HG03460 (cell line): ENCODE measurements around the gene XYLT1.
"Not testable (repeated sequence)": the region's sequence is repeated elsewhere in the genome, so short reads cannot be mapped to it uniquely, and the experiment has no call there.

Experiments
- ATAC-seq: cut with Tn5 transposase; IDR thresholded peaks from one replicate; pipeline ENCODE4 v1.9.1; 2021; ENCODE audit not compliant: unreplicated experiment

The XYLT1 gene

DNA sequence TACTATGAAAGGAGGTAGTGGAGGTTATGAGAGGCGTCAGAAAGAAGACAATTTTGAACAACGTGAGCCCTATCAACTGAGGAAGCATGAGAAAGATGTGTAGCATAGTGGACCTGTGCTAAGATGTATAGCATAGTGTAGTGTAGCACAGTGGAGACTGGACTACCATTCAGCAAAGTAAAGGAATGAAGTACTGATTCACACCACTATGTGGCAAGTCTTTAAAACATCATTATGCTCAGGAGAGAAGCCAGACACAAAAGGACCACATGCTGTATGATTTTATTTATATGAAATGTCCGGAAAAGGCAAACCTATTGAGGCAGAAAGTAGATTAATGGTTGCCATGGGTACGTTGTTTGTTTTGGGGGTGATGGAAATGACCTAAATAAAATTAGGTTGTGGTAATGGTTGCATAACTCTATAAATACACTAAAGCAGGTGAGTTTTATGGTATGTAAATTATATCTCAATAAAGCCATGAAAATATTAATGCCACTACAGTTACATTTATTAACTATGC lies 20.4 kb upstream of the XYLT1 start:
- ATAC-seq = no peak

DNA sequence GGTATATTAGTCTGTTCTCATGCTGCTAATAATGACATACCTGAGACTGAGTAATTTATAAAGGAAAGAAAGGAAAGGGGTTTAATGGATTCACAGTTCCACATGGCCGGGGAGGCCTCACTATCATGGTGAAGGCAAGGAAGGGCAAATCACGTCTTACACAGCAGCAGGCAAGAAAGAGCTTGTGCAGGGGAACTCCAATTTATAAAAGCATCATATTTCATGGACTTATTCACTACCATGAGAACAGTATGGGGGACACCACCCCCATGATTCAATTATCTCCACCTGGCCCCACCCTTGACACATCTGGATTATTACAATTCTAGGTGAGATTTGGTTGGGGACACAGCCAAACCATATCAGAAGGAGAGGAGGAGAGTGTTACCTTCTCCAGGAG lies 17.7 kb upstream of the XYLT1 start:
- ATAC-seq = no peak

DNA sequence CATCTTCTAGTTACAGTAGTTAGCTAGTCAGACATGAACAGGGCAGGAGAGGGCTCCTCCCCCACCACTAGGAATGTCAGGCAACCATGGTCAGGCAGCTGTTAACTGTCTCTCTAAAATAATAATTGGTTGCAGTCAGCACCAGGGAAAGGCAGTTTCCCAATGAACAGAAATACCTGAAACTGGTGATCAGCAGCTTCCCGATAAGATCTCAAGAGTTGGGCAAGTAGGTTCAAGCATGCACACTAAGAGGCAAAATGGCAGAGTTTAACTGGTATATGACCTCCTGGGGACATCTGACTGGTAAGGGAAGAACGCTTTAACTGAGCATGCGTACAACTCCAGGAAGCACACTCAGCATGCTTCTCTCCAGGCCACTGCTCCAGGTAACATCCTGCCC lies 12.6 kb upstream of the XYLT1 start:
- no peak for ATAC-seq

DNA sequence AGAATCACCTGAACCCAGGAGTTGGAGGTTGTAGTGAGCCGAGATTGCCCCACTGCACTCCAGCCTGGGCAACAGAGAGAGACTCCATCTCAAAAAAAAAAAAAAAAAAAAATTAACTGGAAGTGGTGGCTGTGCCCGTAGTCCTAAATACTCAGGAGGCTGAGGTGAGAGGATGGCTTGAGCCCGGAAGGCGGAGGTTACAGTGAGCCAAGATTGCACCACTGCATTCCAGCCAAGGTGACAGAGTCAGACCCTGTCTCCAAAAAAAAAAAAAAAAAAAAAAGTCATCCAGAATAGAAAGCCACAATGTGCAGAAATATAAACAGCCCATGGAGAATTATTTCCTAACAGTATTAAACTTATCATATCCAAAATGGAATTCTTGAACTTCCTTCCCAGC lies 11.6 kb upstream of the XYLT1 start:
- ATAC-seq = not testable (repeated sequence)

DNA sequence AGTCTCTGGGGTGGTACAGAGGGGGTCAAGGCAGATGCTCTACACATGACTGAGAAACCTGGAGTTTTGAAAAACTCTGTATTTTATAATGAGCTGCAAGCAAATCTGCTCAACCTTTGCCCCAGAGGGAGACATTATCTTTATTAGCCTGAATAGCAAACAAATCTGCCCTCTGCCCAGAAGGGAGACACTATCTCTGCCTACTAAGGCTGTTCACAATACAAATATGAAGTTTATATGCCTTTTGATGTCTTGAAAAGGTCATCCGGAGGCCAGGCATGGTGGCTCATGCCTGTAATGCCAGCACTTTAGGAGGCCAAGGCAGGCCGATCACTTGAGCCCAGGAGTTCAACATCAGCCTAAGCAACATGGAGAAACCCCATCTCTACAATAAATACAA lies 11.0 kb upstream of the XYLT1 start:
- ATAC-seq = no peak

DNA sequence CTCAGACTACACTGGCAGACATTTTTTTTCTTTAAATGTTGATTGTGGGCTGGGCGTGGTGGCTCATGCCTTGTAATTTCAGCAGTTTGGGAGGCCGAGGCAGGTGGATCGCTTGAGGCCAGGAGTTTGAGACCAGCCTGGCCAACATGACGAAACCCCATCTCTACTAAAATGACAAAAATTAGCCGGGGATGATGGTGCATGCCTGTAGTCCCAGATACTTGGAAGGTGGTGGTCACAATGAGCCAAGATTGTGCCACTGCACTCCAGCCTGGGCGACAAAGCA lies 6.4 kb upstream of the XYLT1 start:
- ATAC-seq = not testable (repeated sequence)

DNA sequence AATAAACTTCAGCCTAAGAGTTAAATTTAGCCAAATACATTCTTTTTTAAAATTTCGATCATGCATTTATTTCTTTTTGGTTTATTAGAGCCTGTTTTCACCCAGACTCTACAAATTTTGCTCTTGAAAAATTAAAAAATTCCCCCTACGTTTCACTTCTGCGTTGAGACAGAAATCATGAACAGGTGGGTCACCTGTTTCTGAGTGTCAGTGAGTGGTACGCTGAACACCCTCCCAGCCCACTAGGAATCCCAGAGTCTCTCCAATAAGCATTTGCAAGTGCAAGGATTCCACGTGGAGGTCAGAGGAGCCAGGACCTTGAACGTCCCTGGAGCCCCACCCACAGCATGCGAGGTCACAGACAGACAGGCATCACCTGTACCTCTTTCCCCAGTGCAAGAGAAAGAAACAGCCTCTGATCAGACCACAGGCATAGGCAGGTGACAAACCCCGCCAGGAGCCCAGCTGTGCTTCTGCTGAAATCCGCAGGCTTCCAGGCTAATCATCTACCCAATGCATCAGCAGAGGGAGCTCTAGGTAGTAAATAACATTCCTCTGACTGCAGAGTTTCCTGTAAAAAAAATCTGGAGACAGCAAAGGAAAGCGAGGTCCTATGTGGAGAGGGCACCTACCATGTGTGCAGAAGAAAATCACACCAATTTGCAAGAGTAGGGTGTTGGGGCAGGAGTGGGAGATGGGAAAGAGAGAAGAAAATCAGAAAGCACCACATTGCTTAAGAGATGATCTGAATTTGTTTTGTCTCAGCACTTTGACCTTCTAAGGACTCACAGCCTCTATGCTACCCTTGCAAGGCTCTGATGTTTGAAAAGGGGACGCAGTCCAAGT lies 5.9 kb upstream of the XYLT1 start:
- ATAC-seq = no peak

DNA sequence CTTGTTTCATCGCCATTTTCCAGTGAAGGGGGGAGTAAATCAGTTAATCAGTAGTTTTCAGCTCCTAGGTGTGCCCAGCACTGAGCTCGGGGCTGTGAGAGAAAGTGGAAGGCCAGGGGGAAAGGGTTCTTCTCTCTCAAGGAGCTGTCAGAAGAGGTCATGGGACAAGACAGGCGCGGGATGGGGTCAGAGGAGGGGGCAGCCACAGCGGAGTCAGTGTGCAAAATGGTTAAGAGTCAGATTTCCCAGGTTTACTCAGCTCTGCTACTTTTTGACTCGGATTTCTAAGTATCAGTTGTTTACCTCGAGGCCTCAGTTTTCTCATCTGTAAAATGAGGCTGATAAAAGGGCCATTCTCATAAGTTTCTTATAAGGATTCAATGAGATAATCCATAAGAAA lies 4.3 kb upstream of the XYLT1 start:
- ATAC-seq = no peak

DNA sequence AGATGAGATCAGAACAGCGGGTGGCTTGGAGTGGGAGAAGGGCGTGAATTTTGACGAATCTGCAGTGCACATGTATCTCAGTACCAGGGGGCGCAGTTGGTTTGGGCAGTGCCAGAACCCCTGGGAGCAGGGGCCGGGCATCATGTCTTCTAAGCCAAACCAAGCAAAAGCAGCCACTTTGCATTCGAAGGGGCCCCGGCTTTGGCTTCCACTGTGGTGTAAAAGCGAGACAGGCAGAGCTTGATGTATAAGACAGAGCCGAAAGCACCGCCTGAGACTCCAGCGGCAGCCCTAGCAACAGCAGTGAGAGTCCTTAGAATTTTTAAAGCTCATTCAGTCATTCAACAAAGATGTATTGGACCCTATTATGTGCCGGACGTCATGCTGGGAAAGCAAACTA lies 3.8 kb upstream of the XYLT1 start:
- ATAC-seq = no peak

DNA sequence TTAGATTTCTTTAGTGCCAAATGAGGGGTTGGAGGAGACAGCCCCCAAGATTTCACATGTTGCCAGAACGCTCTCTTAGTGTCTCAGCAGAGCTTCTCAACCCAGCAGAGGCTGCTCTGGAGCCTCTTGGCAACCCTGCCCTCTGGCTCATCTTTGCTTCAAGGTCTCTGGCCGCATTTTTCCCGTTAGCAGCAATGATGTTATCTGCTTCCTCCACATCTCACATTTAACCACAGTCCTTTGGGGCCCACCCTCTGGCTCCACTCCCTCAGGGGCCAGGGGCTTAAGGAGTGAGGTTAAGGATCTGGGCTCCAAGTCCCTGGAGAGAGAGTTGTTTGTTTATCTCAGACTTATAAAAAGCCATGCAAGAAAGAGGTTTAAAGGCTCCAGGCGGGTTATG lies 3.3 kb upstream of the XYLT1 start:
- ATAC-seq = no peak

DNA sequence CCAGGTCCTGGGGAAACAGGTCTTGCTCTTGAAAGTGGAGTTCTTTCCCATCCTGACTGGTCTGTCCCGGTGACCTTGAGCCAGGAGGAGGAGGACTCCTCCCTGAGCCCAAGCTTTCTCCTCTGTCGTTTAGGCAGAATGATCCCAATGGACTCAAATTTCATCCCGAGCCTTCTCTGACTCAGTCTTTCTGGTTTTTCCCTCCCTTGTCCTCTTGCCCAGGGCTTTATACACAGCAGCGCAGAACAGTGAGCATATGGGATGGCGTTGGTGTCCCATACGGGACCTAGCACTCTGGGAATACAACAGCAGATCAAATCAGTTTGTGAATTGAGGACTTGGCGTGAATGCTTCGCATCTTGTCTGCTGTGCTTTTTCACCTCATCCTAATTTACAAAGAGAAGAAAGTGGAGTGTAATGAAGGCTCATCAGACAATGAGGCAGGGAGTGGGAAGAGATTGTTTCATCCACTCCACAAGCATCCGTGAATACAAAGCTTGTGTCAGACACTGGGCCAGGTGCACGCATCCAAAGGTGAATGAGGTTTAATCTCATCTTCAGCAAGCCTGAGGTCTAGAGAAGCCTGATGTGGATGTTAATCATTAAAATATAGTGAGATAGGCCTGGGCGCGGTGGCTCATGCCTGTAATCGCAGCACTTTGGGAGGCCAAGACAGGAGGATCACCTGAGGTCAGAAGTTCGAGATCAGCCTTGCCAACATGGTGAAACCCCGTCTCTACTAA lies 1.1 kb upstream of the XYLT1 start:
- ATAC-seq = no peak

DNA sequence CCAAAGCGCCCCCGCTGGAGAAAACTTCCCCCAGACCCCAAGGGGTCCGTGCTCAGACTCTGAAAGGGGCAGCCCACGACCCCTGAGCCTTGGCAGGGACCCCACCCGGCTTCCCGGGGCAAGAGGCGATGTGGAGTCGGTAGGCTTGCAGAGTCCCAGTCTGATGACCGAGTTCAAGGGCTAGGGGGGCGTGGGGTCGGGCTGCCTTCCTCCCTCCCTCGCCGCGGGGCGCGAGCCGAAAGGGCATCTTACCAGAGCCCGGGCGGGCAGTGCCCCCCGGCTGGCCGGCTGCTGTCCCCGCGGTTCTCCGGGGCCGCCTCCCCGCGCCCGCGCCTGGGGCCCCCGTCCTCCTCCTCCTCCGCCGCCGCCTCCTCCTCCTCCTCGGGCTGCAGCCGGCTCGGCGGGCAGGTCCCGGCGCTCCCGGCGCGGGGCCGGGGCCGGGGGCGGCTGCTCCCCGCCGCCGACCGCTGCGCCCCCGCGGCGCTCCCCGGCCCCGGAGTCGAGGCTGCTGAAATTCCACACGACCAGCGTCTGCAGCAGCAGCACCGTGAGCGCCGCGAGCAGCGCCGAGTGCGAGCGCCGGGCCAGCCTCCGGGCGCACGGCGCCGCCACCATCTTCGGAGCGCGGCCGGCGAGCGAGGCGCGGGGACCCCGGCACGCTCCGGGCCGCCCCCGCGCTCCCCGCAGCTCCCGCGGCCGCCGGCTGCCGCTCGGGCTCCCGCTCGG lies 415 bp downstream of the XYLT1 start:
- no peak for ATAC-seq

DNA sequence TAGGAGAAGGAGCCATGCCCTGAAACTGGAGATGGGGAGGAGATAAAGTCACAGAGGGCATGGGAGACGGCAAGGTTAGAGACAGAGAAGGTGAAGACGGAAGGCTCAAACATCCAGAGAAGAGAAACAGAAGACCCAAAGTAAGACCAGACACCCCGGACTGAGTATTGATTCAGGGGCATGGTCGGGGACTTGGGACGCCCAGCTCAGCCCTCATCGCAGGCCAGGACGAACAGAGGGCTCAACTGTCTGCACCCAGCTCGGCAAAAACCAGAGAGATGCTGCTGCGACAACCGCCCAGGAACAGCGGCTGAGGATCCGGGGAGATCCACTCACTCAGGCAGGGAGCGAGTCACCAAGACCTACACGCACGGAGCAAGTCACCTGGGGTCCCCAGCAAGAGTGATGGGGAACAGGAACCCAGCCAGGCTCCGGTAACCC lies 999 bp downstream of the XYLT1 start:
- ATAC-seq = no peak

DNA sequence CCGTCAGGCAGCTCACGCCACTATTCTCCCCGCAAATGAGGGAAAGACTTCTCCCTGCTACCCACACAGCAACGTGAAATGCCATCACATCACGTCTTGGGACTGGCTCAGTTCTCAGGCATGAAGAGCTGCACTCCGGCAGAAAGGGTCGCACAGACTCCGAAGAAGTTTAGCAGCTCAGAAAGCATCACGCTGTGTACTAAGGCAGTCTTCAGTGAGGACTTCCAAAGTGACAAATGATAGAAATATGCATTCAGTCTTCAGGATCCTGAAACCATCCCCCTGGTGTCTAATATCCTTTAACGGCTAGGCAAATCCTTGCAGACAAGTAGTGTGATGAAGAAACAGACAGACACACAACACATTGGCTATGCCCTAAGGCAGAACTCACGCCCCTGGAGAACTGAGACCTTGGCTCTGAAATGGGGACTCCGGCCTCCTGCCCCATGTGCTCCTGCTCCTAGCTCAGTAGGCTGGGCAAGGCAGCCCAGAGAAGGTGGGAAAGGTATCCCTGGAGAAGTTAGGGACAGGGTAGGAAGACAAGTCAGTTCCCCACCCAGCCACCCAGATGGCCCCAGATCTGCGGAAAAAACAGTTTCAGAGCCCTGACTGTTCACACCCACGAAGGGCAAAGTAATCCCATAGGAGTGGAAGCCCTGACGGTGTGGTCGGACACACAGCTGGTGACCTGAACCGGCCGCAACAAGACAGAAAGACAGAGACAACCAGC lies 1.6 kb downstream of the XYLT1 start:
- no peak for ATAC-seq

DNA sequence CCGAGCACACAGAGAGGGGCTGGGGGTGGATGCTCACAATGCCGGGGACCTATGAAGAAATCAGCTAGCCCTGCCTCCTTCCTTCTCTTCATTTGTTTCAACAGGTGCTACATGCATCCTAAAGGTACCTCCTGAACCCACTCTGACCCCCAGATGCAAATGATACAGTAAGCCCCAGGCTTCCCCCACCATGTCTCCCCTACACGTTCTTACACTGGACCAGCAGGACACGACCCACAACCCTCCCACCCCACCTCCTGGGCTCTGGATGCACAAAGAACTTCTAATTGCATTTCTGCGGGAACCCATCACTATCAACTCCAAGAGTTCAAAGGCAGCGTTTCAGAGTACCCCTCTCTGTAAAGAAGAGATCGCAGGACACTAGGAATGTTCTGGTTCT lies 2.1 kb downstream of the XYLT1 start:
- ATAC-seq = no peak

DNA sequence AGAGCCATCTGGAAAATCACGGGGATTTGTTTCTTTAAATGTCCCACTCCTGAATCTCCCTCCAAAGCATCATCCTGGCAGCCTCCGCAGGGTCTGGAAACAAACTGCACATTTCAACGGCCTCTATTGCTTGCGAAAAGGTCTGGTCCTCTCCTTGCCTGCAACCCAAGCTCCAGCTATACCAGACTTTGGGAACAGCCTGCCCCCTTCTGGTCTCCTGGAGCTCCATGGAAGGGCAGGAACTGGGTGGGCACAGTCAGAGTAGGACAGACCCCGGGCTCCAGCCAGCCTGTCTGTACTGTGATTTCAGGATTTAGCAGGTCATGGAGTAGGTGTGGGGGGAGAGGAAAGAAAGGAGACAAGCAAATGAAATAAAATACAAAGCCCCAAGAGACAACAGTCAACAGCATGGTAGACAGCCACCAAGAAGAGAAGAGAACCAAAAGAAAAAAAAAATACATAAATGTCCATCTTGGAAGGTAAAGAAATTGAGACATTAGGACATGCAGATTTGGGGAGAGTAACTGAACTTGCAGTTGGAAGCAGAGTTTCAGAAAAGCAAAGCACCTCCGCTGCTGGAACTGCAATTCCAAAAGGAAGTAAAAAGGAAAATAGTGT lies 2.7 kb downstream of the XYLT1 start:
- no peak for ATAC-seq

DNA sequence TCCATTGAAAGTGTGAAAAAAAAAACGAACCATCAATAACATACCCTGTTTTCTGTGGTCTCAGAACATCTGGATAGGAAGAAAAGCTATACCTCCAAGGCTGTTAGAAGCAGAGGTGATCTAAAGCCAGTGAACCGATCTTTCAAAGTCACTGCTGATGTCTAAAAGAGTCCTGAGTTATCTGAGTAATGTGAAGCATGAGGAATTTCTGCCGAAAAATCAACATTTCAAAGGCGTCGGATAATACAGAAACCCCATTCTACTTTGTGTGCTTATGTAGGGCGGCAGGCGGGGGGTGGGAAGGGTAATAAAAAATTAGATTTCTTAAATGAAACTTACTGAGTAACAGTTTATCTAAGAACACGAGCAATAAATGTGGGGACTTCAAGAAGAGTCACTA lies 3.9 kb downstream of the XYLT1 start:
- ATAC-seq = no peak

DNA sequence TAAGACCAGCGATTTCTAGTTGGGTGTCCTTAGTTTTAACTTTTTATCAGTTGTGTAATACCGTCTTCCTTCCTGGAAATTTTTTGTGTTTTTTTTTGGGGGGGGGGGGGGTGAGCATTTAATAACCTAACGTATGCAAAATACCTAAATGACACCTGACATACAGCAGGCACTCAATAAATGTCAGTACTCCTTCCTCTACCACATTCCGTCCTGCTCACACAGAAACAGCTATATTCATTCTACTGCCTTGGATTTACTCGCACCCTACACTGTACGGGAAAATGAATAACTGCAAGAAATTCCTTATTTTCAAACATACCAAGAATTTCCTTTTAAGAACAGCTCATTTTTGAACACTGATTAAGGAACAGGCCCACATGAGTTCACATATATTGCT lies 5.3 kb downstream of the XYLT1 start:
- no peak for ATAC-seq

DNA sequence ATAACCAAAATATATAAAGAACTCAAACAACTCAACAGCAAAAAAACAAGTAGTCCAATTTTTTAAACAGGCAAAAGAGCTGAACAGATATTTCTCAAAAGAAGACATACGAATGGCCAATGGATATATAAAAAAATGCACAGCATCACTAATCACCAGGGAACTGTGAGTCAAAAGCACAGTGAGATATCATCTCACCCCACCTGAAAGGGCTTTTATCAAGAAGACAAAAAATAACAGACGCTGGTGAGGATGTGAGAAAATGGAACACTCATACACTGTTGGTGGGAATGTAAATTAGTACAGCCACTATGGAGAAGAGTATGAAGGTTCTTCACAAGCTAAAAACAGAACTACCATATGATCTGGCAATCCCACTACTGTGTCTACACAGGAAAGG lies 7.4 kb downstream of the XYLT1 start:
- ATAC-seq = no peak

DNA sequence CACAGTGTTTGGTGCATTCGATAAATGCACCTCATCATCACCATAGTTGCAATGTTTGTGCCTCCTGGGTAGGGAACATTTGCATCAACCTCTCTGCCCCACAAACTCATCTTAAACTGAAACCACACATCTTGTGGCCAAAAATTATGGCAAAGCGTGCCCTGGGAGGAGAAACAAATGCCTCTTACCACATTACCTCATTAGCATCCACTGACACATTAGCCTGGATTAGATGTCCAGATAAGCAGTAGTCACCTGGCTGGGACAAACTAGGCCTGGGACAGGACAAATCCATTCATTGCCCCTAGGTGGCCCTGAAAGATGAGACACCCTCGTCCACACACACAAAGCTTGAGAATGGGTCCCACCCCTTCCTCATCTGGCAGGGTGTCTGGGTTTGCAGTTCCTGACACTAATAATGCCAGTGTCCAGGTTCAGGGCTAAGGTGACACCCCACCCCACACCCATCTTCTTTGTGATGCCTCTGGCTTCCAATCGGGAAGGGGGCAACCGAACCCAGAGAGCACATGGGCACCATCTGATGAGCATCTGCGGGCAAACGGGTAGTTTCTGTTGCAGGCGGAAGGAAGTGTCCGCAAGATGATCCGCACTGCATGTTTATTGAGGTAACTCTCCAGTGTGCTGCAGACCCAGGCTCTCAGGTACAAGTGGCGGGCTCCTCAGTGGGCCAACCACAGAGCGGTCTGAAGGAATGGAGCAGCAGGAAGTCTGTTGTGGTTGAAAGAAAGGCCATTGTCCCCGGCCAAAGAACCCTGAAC lies 8.6 kb downstream of the XYLT1 start:
- no peak for ATAC-seq
